Measurements from ENCODE around the gene UFM1.

UFM1 gene

DNA sequence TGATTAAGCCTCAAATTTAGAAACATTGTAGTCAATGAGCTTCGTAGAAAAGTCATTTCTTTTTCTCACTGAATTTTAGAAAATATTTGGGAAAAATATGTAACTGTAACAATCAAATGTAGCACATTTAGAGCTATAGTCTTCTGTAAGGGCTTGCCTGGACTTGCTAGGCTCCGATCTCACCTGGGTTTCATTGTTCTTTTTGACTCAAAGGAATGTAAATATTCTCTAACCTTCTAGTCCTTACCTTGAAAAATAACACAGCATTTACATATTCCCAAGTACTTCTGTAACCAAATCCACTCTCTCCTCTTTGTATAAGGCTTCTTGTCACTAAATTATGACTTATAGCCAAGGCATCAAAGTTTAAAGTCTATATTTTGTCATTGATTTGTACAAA is 2.9 kb upstream of the UFM1 start:
- DNase-seq (ENCODE audit: low read depth): peak; percentile 73
- H3K4me3 ChIP-seq (ENCODE audit: low read length): no peak overlapping the region
- TF ChIP-seq, protein P1, sequence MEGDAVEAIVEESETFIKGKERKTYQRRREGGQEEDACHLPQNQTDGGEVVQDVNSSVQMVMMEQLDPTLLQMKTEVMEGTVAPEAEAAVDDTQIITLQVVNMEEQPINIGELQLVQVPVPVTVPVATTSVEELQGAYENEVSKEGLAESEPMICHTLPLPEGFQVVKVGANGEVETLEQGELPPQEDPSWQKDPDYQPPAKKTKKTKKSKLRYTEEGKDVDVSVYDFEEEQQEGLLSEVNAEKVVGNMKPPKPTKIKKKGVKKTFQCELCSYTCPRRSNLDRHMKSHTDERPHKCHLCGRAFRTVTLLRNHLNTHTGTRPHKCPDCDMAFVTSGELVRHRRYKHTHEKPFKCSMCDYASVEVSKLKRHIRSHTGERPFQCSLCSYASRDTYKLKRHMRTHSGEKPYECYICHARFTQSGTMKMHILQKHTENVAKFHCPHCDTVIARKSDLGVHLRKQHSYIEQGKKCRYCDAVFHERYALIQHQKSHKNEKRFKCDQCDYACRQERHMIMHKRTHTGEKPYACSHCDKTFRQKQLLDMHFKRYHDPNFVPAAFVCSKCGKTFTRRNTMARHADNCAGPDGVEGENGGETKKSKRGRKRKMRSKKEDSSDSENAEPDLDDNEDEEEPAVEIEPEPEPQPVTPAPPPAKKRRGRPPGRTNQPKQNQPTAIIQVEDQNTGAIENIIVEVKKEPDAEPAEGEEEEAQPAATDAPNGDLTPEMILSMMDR (IDR thresholded peaks at IDR 0.05; ENCODE audit: insufficient read depth, low read depth, low read length, missing control alignments): no peak

DNA sequence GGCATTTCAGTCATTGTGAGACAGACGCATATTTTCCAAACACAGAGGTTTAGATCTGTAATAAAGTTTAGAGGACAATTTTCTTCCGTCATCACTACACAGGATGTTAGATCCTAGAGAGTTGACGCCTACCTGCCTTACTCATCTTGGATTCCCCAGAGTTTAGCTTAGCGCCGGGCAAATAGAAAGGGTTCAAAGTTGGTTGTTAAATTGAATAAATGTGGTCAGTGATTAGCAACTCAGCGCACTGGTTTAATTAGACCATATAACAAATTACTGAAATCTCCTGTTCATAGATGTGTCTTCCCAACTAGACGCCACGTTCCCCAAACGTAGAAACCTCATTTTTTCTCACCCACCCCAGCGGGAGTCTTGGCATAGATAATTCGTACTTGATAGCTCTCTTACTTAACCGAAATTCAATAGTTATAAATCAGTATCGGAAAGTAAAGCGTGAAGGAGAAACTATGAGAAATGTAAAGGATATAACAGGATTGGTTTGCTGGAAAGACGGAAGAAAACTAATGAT is 726 bp upstream of the UFM1 start:
- TF ChIP-seq, protein P1 (IDR thresholded peaks at IDR 0.05; ENCODE audit: insufficient read depth, low read depth, low read length, missing control alignments): no peak
- peak; percentile 72 for DNase-seq (ENCODE audit: low read depth)
- peak overlapping the region; percentile 90 for H3K4me3 ChIP-seq (ENCODE audit: low read length)

DNA sequence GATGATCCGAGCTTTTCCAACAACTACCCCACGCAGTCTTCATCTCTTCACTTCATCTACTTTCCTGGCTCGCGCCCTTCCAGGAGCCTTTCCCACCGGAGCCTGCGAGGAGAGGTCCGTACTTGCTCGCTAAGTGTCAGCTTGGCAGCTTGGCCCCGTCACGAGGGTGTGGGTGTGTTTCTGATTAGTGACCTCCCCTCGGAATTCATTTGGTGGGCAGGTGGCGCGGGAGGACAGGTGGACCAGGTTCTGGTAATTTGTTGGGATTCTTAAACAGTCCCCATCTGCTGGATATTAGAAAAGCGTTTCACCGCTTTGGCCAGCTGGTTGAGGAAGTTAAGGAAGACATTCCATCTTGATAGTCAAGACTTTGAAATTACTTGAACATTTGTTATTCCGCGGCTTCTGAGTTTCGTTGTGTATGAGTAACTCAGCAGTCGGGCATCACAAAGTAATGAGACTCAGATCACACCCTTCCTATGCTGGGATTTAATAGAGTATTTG is 515 bp downstream of the UFM1 start:
- H3K4me3 ChIP-seq (ENCODE audit: low read length): peak overlapping the region; percentile 90
- DNase-seq (ENCODE audit: low read depth): peak; percentile 74
- TF ChIP-seq, protein P1 (IDR thresholded peaks at IDR 0.05; ENCODE audit: insufficient read depth, low read depth, low read length, missing control alignments): no peak

DNA sequence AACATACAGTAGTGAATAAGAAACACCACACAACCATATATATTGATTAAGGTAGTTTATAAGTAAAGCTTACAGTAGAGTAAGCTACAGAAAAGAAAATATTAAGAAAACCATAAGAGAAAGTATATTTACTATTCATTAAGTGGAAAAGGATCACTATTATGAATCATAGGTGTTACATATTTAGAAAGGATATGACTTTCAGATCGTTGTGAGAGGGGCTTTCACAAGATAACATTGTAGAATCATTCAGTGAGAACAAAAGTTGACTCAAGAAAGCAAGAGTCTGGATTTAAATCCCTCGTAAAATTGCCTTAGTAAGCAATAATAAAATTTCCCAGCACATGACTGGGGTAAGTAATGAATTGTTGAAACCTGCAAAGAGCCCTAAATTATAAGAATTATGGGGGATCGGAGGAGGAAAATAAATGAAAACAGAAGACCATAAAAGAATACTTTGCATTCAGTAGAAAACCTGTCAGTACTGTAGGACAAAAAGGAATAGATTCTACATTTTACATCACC is 6.0 kb downstream of the UFM1 start:
- H3K4me3 ChIP-seq (ENCODE audit: low read length): no peak overlapping the region
- TF ChIP-seq, protein P1 (IDR thresholded peaks at IDR 0.05; ENCODE audit: insufficient read depth, low read depth, low read length, missing control alignments): no peak
- DNase-seq (ENCODE audit: low read depth): no peak

DNA sequence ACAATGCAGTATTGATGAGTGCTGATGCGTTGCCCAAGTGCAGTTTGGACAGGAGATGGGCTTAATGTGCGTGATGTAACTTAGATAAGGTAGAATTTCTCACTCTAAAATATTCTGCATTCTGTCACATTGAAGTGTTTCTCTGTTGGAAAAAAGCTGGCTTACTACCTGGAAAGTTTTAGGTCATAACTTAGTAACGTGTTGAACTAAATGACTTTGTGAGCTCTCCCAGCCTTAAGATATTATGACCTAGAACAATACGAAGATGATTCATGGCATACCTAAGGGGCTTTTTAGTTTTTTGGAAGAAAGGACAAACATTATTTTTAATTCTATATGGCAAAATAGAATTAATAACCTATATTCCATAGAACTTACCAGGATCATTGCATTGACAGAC is 9.0 kb downstream of the UFM1 start:
- TF ChIP-seq, protein P1 (IDR thresholded peaks at IDR 0.05; ENCODE audit: insufficient read depth, low read depth, low read length, missing control alignments): no peak
- DNase-seq (ENCODE audit: low read depth): no peak

DNA sequence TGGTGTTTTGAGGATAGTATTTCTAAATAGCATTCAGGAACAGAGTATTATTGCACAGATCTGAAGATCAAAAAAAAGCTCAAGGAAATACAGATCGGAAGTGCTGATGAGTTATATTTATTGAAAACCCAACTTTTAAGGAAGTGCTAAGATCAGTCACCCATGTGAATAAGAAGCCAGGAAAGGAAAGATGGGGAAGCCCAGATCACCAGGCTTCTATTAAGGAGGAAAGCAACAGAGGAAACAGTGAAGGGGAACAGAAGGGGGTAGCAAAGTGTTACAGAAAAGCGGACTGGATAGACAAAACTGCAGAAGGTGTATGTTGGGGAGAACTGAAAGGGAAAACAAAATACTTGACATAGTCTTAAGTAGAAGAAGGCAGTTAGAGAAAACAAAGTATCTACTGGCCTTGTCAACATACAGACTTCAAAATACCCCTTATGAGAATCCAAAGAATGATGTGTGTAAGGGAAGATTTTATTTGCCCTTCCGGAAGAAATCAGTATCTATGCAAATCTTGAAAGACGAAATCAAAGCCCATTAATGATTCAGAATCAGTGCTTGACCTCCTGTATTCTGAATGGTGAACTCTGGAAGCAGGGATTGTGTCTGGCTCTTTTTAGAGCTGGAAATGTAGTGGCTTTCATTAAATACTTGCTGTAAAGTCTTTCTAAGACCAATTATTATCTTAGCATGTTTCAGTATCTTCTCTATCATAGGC is 12.1 kb downstream of the UFM1 start:
- H3K4me3 ChIP-seq (ENCODE audit: low read length): no peak overlapping the region
- TF ChIP-seq, protein P1 (IDR thresholded peaks at IDR 0.05; ENCODE audit: insufficient read depth, low read depth, low read length, missing control alignments): no peak
- DNase-seq (ENCODE audit: low read depth): no peak

More for the DNA sequence above, 9.0 kb downstream of the UFM1 start:
- H3K4me3 ChIP-seq (ENCODE audit: low read length): no peak overlapping the region
